Measurements from ENCODE around the gene UGT1A5. TPM values are rescaled to one million over a fixed set of nuclear protein-coding genes. Genes with fewer than 3 reads are reported as not detected.

Gene UGT1A5
- not detected for total RNA-seq
- long read RNA-seq, donor 1, result 0 reads
- long read RNA-seq, donor 2, result 0 reads

- intact Hi-C loops (cut with DNase I), result no loop called here
- DNase-seq (ENCODE audit: low spot score), result no peak
These were observed at the start of gene UGT1A5 for GRCh38 chr2:233712611-233713261. Gene UGT1A5 (plus strand): TSS chr2:233712907. CDS start chr2:233712992, 85 bp downstream.

DNA sequence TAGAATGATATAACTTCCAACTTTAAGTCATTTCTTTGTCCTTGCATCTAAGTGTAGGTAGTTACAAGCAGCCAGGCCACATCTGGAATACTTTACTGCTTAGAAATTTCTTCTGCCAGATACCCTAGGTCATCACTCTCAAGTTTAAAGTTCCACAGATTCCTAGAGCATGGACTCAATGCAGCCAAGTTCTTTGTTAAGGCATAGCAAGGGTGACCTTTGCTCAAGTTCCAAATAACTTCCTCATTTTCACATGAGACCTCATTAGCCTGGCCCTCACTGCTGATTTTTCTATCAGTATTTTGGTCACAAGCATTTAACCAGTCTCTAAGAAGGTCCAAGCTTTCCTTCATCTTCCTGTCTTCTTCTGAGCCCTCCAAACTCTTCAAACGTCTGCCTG is 48.8 kb upstream of the UGT1A5 start:
- DNase-seq (ENCODE audit: low spot score), result no peak

DNA sequence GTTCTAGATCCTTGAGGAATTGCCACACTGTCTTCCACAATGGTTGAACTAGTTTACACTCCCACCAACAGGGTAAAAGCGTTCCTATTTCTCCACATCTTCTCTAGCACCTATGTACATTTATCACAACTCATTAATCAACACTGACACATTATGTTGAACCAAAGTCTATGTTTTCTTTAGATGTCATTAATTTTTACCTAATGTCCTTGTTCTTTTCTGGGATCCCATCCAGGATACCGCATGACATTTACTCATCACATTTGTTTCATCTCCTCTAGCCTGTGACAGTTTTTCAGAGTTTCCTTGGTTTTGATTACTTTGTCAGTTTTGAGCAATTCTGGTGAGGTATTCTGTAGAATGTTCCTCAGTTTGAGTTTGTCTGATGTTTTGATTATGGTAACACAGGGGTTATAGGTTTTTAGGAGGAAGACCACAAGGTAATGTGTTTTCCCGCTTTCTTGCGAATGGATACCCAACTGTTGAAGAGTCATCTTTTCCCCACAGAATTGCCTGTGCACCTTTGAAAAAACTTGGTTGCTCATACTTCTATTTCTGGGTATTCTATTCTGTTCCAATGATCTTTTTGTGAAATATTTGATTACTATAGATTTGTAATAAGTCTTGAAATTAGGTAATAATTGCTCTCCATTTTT is 44.0 kb upstream of the UGT1A5 start:
- intact Hi-C loops (cut with DNase I), result no loop called here
- DNase-seq (ENCODE audit: low spot score), result no peak

More for the DNA sequence above, 48.8 kb upstream of the UGT1A5 start:
- intact Hi-C loops (cut with DNase I), result no loop called here

DNA sequence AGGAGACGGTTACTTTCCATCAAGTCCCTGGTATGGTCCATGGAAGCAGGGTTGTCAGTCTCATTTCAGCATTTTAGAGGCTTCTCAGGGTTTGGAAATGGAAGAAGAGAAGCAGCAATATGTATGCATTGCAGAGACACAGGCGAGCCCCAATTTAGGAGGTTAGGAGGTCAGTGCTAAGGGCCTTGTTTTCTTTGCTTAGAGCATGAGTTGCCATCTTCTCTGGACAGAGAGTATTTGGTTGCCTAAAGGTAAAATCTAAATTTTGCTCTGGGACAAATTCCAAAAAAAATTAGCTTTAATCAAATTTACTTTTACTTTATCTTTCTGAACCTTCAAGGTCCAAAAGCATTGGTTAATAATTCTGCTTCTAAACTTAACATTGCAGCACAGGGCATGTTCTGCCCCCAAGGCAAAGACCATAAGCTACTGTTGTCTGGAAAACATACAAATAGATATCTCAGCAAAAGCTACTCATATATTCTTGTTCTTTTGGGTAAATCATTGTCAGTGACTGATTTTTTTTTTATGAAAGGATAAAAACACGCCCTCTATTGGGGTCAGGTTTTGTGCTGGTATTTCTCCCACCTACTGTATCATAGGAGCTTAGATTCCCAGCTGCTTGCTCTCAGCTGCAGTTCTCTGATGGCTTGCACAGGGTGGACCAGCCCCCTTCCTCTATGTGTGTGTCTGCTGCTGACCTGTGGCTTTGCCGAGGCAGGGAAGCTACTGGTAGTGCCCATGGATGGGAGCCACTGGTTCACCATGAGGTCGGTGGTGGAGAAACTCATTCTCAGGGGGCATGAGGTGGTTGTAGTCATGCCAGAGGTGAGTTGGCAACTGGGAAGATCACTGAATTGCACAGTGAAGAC is 41.2 kb upstream of the UGT1A5 start, which contains the start of gene UGT1A9:
Gene UGT1A9 (plus strand): TSS at position 609 of the 872 bp plus-strand sequence. CDS start 37 bp downstream, at position 646.
- intact Hi-C loops (cut with DNase I), result no loop called here
- DNase-seq (ENCODE audit: low spot score), result no peak

GRCh38 chr2:233672886-233673285 is 39.8 kb upstream of the UGT1A5 start:
- intact Hi-C loops (cut with DNase I), result no loop called here
- DNase-seq (ENCODE audit: low spot score), result no peak

GRCh38 chr2:233673896-233674295 is 38.8 kb upstream of the UGT1A5 start:
- DNase-seq (ENCODE audit: low spot score), result no peak
- intact Hi-C loops (cut with DNase I), result no loop called here

DNA sequence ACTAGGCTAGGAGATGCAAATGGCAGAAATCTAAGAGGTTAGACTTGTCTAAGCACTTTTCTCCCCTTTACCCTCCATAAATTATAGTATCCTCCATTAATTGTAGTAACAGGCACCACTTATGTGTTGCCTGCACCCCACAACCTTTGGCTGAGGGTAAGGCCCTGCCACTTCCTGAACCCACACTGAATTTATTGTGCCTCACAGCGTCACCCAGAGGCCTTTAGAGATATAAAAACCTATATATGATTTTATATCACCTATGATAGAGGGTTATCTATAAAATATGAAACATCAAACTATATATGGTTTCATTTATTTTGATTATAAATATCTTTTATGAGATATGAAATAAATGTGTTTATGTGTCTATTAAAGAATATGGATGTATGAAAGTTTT is 38.4 kb upstream of the UGT1A5 start:
- intact Hi-C loops (cut with DNase I), result no loop called here
- DNase-seq (ENCODE audit: low spot score), result no peak

DNA sequence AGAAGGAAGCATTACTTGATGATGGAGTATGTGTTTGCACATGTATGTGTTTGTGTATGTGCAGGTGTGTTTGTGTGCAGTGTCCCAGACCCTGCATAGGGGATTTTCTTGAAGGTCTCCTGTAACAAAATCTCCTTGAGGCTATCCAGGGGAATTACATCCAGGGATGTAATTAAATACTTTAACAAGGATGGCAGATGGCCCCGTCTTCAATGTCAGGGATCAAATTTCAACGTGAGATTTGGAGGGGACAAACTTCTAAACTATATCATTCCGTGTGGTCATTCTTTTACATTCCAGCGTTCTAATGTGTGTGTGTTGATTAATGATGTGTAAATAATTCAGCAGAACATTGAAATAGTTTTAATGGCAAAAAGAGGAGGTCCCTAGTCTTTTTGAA is 37.7 kb upstream of the UGT1A5 start:
- intact Hi-C loops (cut with DNase I), result no loop called here
- no peak for DNase-seq (ENCODE audit: low spot score)

DNA sequence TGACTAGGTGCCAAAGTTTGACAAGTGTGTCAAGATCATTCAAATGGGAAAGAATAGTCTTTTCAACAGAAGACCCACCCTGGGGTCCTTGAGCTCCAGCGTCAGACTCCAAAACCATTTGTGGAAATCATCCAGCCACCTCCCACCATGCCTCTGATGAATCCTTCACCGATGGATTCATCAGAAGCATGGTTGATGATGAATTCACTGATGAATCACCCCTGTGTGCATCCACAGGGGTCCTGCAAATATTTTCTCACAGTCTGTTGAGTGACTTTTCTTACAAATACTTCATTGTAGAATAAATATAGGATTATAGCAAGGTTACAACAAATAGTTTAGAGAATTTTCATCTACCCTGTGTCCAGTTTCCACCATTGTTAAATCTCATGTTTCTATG is 36.7 kb upstream of the UGT1A5 start:
- intact Hi-C loops (cut with DNase I), result no loop called here

DNA sequence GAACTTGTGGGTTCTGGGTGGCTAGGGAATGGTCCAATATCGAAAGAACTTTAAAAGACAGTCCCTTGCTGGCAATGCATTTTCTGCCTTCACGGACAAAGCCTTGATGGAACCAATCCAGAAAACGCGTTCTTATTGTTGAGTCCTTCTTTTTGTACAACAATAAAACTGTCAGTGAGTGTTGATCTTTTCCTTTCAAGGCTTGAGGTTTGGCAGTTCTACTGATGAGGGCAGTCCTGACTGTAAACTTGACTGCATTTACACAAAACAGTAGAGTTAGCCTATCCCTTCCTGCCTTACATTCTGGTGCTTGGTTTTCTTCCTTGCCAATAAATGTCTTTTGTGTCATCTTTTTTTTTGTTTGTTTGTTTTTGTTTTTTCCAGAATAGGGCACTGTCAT is 33.5 kb upstream of the UGT1A5 start:
- intact Hi-C loops (cut with DNase I), result no loop called here
- no peak for DNase-seq (ENCODE audit: low spot score)

More for the DNA sequence above, 36.7 kb upstream of the UGT1A5 start:
- DNase-seq (ENCODE audit: low spot score), result no peak

- intact Hi-C loops (cut with DNase I), result no loop called here
- DNase-seq (ENCODE audit: low spot score), result no peak
These were observed 32.2 kb upstream of the UGT1A5 start for GRCh38 chr2:233680361-233681045.

DNA sequence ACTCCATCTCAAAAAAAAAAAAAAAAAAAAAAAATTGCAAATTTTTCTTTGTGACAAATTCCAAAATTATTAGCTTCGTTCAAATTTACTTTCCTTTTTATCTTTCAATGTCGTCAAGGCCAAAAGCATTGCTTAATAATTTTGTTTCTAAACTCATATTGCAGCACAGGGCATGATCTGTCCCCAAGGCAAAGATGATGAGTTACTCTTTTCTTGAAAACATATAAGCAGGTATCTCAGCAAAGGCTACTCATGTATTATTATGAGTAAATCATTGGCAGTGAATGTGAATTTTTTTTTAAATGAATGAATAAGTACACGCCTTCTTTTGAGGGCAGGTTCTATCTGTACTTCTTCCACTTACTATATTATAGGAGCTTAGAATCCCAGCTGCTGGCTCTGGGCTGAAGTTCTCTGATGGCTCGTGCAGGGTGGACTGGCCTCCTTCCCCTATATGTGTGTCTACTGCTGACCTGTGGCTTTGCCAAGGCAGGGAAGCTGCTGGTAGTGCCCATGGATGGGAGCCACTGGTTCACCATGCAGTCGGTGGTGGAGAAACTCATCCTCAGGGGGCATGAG is 31.1 kb upstream of the UGT1A5 start, which contains the start of gene UGT1A7:
Gene UGT1A7 (plus strand): TSS at position 381 of the 579 bp plus-strand sequence. CDS start 37 bp downstream, at position 418.
- intact Hi-C loops (cut with DNase I), result no loop called here
- DNase-seq (ENCODE audit: low spot score), result no peak

DNA sequence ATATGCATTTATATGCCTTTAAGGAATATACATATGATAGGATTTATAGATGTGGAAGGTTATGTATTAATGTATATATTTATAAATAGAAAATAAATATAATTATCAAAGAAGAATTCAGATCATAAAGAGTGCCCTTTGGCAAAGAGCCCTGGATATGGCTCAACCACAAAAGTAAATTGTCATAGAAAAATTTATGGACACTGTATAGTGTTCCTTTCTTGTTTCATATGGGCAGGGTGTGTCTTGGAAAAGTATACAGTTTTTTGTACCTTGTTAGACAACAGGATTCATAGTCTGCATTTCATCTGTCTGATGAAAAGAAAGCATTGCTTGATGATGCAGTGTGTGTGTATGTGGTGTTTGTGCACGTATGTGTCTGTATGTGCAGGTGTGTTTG is 28.1 kb upstream of the UGT1A5 start:
- intact Hi-C loops (cut with DNase I), result no loop called here
- no peak for DNase-seq (ENCODE audit: low spot score)

GRCh38 chr2:233686928-233687327 is 25.8 kb upstream of the UGT1A5 start:
- DNase-seq (ENCODE audit: low spot score), result no peak
- intact Hi-C loops (cut with DNase I), result no loop called here

DNA sequence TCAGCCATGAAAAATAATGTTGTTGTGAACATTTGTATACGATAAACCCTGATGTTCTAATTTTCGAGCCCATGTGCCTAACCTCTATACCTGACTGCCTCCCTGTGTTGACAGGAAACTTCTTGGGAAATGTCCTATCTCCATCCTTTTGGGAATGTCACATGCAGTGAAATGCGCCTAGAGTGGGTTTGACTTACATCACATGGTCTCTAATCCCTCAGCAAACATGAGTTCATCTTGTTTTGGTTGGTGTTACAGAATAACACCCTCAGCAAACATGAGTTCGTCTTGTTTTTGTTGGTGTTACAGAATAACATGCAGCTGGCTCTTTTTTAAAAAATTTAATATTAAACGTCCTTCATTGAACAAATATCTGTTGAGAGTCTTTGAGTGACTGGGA is 24.4 kb upstream of the UGT1A5 start:
- no peak for DNase-seq (ENCODE audit: low spot score)
- intact Hi-C loops (cut with DNase I), result no loop called here

DNA sequence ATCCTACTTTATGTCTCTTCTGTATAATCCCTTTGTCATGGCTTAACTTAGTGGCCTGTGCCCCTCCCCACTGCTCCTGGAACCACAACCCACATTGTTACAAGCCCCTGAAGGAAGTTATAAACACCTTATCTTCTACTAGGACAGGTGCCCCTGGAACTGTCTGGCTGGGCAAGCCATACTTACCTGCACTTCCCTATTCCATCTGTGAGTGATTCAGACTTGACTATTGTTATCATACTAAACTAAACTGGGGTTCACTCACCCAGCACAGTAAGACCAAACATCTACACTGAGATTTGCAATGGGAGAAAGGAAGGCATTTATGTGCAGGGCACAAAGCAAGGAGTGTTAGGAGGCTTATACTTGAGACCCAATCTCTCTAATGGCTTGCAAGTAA is 23.7 kb upstream of the UGT1A5 start:
- no peak for DNase-seq (ENCODE audit: low spot score)
- intact Hi-C loops (cut with DNase I), result no loop called here

GRCh38 chr2:233689501-233689900 is 23.2 kb upstream of the UGT1A5 start:
- intact Hi-C loops (cut with DNase I), result no loop called here
- DNase-seq (ENCODE audit: low spot score), result no peak

- no peak for DNase-seq (ENCODE audit: low spot score)
- intact Hi-C loops (cut with DNase I), result no loop called here
These were observed 22.3 kb upstream of the UGT1A5 start for GRCh38 chr2:233690444-233690843.
